NCI-H128 (cell line): ENCODE measurements around the gene GOLGA8A.
"Not testable (repeated sequence)": the region's sequence is repeated elsewhere in the genome, so short reads cannot be mapped to it uniquely, and the experiment has no call there.

Experiments
- DNase-seq: peaks from one replicate; lab custom pipeline; 2025; ENCODE audit not compliant: unreplicated experiment; lab: John Stamatoyannopoulos, UW

The GOLGA8A gene, protein sequence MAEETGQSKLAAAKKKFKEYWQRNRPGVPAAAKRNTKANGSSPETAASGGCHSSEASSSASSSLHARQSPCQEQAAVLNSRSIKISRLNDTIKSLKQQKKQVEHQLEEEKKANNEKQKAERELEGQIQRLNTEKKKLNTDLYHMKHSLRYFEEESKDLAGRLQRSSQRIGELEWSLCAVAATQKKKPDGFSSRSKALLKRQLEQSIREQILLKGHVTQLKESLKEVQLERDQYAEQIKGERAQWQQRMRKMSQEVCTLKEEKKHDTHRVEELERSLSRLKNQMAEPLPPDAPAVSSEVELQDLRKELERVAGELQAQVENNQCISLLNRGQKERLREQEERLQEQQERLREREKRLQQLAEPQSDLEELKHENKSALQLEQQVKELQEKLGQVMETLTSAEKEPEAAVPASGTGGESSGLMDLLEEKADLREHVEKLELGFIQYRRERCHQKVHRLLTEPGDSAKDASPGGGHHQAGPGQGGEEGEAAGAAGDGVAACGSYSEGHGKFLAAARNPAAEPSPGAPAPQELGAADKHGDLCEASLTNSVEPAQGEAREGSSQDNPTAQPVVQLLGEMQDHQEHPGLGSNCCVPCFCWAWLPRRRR

DNA sequence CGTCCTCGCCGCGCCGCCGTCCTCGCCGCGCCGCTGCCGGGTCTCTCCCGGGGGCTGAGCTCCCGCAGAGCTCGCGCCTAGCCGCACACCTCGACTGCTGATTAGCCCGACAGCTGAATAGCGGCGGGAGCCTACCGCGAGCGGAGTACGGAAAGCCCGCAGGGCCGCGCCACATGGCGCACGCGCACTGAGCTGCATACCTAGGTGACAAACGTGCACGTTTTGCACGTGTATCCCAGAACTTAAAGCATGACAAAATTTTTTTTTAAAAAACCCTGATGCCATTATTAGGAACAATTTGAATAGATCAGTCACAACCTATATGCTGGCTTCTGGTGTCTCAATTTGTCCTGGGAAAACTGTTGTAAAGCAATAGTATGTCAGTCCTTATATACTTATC, at the start of gene GOLGA8A:
Gene GOLGA8A (minus strand): TSS at position 122 of the 400 bp plus-strand sequence. CDS start 48,117 bp downstream, outside the sequence.
- DNase-seq: peak; percentile 69

DNA sequence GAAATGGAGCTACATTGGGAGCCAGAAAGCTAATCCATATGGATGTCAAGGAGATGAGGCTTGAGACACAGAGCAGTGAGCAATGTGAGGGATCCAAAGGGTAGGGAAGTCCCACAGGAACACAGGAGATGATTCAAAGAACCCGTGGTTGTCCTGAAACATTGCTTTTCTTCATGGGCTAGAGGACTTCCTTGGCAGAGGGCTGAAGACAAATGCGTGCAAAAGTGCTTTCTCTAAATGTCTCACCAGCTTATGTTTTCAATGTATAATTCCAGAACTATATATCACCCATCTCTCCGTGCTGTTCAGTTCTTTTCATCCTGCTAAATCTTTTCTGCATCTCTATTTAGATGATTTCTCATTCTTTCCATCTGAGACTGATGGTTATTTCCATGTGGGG, 46.0 kb upstream of the GOLGA8A start:
- no peak for DNase-seq

DNA sequence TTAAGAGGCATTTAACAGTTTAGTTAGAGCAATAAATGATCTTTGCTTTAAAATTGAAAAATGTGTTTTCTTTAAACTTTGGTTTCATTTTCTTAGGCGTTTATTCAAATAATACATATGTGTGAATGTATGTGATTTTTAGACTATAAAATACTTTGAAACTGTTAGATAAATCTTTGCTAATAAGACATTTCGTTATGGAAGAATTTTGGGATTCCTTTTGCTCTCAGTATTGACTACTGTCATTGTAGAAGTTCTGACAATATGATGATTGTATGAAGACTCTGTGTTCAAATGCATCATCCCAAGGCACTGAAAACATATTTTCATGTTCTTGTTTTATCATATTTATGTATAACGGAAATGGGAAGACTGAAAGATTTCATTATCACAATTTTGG, 43.8 kb upstream of the GOLGA8A start:
- DNase-seq: no peak

- no peak for DNase-seq
Measured at GRCh38 chr15:34473840-34474239, 36.2 kb upstream of the GOLGA8A start.

DNA sequence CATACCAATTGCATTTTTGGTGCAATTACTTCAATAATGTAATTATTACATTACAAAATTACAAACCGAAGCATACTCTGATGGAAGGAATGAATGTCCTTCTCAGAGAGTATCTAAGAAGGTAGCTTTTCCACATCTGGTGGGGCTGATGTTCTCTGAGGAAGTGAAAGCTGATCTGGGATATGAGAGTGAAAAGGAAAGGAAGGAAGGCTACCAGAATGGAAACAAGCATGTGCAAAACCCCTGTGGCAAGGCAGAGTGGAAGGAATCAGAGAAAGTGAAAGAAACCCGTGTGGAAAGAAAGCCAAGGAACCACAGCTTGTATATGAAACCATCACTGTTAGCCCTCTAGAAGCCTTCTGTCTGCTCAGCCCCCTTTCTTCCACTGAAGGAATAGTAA, 35.3 kb upstream of the GOLGA8A start:
- DNase-seq: no peak

DNA sequence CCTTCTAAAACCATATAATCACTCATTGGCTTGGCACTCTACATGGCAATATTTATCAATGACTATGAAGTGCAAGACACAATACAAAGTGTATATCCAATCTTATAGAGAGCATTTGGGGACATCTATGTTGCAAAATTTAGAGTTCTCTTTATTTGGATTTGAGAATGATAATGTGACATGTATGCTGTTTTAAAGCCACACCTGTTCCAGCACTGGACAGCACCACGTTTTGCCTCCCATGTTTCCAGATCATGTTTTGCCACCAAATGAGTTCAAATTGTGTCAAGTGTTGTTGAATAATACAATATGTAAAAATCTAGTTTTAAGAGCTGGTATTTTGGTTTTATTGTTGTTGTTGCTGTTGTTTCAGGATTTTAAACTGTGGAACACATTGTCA, 33.3 kb upstream of the GOLGA8A start:
- DNase-seq: no peak

DNA sequence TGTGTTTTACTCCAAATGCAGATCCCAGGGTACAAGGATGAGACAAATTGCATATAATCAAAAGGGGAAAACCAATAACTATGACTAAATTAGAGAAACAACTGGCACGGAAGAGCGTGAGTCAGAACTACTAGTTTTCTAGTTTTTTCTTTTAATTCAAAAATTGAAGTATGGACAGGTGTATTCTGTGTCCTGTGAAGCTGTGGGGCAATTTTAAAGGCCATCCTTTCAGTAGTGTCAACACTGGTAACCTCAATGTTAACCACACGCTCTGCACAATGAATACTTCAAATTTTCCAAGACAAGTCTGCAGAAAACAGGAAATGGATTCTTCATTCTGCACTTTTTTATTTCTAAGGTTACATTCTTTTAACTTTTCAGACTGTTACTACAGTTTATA, 32.5 kb upstream of the GOLGA8A start:
- DNase-seq: no peak

- no peak for DNase-seq
Measured at GRCh38 chr15:34461730-34462129, 24.1 kb upstream of the GOLGA8A start.

DNA sequence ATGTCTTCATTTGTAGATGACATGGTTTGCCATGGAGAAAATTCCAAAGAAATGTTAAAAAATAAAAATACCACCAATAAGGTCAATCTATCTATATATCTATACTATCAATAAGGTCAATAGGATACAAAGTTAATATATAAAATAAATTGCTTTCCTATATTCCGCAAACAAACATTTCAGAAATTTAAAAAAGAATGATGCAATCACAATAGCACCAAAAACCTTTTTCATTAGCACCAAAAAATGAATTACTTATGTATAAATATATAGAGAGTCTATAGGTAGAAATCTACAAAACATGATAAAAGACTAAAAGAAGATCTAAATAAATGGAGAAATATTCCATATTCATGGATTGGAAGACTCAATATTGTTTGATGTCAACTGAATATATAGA, 22.8 kb upstream of the GOLGA8A start:
- DNase-seq: no peak

- no peak for DNase-seq
Measured at GRCh38 chr15:34456658-34457057, 19.1 kb upstream of the GOLGA8A start.

DNA sequence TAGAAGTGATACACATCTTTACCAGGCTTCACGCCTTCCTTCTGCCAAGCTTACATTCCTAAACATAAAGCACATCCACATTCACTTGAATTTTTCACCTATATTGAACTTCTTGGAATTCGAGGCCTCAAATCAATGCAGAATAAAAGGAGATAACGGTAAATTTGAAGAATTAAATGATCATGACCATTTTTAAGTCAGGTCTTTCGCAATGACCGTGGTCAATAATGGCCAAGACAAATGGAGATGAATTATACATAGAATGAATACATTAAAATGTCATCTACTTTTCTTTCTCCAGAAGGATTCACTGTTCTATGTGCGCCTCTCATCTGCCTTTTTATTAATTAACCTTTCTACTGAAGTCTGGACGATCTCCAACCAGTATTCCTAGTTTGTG, 5.3 kb upstream of the GOLGA8A start:
- no peak for DNase-seq

DNA sequence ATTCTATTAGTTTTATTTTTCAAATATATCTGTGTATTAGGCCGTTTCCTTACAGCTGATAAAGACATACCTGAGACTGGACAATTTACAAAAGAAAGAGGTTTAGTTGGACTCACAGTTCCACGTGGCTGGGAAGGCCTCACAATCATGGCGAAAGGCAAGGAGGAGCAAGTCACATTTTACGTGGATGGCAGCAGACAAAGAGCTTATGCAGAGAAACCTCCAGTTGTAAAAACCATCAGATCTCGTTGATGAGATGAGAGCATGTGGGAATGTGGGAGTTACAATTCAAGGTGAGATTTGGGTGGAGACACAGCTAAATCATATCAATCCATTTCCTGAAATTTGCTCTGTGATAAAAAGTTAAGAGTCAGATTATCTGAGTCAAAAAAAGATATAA, 2.3 kb upstream of the GOLGA8A start:
- no peak for DNase-seq

- no peak for DNase-seq
Measured at GRCh38 chr15:34436956-34437442, 609 bp downstream of the GOLGA8A start.

DNA sequence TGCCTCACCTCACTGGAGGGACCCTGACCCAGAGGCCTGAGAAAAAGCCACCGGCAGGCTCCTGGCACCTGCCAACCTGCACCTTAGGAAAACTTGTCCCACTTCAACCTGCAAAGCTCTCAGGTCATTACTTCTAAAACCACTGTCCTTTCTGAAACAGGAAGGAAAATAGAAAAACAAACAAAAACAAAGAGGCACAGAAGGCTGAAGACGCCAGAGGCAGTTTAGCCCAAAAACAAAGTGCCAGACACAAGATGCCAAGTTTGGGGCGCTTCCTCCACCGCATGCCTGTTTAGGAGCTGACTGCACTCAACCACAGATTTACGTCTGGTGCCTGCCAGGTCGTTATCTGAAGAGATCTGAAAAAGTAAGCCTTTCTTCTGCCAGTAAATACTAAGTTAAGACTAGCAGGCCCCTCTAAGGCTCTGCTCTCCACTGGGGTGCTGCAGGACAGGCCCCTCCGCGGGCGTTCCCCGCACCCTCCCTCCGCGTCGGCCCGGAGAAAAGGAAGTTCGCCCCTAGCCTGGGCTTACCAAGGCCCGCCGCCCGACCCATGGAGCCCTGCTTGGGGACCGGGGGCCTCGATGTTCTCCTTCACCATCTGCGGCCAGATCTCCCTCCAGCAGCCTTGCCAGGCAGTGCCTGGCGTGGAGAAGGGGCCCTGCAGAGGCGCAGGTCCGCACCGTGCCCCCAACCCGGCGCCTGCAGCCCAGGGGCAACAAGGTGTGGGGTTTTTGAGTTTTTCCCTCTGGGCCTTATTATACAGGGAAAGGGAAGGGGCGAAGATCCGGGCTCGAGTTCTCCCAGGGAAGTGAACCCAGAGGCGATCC, 1.3 kb downstream of the GOLGA8A start:
- no peak for DNase-seq

DNA sequence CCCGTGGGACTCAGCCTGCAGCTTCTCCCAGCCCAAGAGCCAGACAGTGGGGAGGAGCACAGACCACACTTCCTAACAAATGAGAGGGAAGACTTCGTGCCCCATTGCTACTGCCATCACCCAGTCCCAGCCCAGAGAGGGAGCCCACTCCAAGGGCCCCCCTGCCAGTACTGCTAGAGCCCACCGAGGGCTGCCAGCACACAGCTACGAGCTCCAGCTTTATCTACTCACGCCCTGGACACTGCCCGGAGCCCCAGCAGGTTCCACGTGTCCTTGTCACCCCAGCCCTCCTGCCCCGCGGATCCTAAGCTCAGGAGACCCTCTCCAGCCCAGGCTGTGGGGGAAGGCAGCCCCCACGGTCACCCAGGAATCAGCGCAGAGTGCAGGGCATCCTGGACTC, 1.9 kb downstream of the GOLGA8A start:
- no peak for DNase-seq

GRCh38 chr15:34434627-34435305, 2.8 kb downstream of the GOLGA8A start:
- no peak for DNase-seq

DNA sequence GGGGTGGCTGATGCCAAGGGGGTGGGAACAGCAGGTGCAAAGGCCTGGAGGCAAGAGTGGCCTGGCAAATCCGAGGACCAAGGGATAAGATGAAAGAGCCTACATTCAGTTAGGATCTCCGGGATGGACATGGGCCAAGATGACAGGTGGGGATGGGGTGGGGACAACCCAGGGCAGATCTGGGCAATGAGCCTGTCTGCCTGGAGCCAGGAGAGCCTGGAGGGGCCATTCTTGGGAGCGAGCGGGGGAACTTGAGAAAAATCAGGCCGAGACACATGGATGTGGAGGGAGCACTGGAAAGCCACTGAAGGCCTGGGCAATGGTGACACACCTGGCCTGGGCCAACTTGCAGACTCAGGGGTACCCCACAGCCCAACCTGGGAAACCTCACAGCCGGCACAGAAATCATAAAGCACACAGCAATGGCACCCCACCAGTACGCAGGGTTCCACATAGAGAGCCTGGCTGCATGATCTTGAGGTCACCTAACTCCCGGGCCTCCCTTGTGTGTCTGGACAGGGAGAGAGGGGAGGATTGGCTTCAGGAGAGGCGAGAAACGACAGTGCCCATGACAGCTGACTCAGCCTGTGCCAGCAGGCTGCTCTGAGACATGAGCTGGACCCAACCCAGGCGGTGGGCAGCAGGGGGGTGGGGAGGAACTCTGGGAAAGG, 3.5 kb downstream of the GOLGA8A start:
- not testable (repeated sequence) for DNase-seq

GRCh38 chr15:34430642-34431041, 7.0 kb downstream of the GOLGA8A start:
- DNase-seq: not testable (repeated sequence)

GRCh38 chr15:34423425-34424090, 14.1 kb downstream of the GOLGA8A start:
- DNase-seq: not testable (repeated sequence)

DNA sequence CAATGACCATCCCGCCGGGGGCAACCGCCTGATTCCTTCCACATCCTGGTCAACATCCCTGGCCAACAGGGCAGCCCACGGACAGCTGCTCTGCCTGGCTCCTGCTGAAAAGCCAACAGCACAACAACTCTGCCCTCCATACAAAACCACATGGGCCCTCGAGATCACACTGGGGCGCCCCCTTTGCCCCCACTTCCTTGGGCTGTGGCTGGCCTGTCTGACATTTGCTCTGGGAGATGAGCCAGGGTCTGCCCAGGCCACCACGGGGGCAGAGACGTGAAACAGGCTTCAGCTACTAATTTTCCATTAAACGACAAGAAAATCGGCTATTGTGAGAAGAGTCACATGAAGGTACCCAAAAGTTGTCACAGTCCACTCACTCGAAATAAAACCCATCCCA, 16.7 kb downstream of the GOLGA8A start:
- DNase-seq: not testable (repeated sequence)
